H9 (cell line): ENCODE data around the gene GRID1. TPM values are rescaled to one million over a fixed set of nuclear protein-coding genes. Genes with fewer than 3 reads are reported as not detected.

Source experiments
- DNase-seq: peaks from one replicate; pipeline ENCODE4 v3.0.0-alpha.2; 2017
- H2AFZ ChIP-seq: one replicate; pipeline ENCODE4 v1.6.1; 2013; ENCODE audit warnings: mild to moderate bottlenecking, low read length, control low read depth, moderate library complexity
- H2AK5ac ChIP-seq: 2 replicates; pipeline ENCODE4 v1.6.1; 2013; ENCODE audit warnings: low read length, control low read depth, mixed read lengths; ENCODE audit not compliant: insufficient read length
- H2BK120ac ChIP-seq: one replicate; pipeline ENCODE4 v1.6.1; 2013; ENCODE audit warnings: low read depth, mild to moderate bottlenecking, low read length, control low read depth, inconsistent platforms; ENCODE audit not compliant: poor library complexity, severe bottlenecking
- H2BK12ac ChIP-seq: 2 replicates; pipeline ENCODE4 v1.6.1; 2013; ENCODE audit warnings: low read length, control low read depth, mixed read lengths, low read depth; ENCODE audit not compliant: insufficient read length
- H2BK15ac ChIP-seq: 2 replicates; pipeline ENCODE4 v1.6.1; 2013; ENCODE audit warnings: low read depth, low read length, control low read depth
- H2BK20ac ChIP-seq: one replicate; pipeline ENCODE4 v1.6.1; 2013; ENCODE audit warnings: low read depth, mild to moderate bottlenecking, low read length, control low read depth, inconsistent platforms; ENCODE audit not compliant: poor library complexity, severe bottlenecking
- H2BK5ac ChIP-seq: 2 replicates; pipeline ENCODE4 v1.6.1; 2013; ENCODE audit warnings: low read length, control low read depth, mixed read lengths; ENCODE audit not compliant: insufficient read length
- H3K14ac ChIP-seq: 2 replicates; pipeline ENCODE4 v1.6.1; 2013; ENCODE audit warnings: low read length, control low read depth; ENCODE audit not compliant: insufficient read depth
- H3K18ac ChIP-seq: 2 replicates; pipeline ENCODE4 v1.6.1; 2013; ENCODE audit warnings: low read depth, mild to moderate bottlenecking, mixed read lengths, low read length, control low read depth; ENCODE audit not compliant: insufficient read length
- H3K23ac ChIP-seq: 2 replicates; pipeline ENCODE4 v1.6.1; 2013; ENCODE audit warnings: low read length, control low read depth, mixed read lengths, low read depth; ENCODE audit not compliant: insufficient read length
- H3K23me2 ChIP-seq: 2 replicates; pipeline ENCODE4 v1.6.1; 2013; ENCODE audit warnings: low read depth, mild to moderate bottlenecking, mixed read lengths, low read length, control low read depth; ENCODE audit not compliant: insufficient read length, poor library complexity, severe bottlenecking
- H3K27ac ChIP-seq: 2 replicates; pipeline ENCODE4 v1.5.1; 2013; ENCODE audit warnings: low read length, control low read depth, mixed read lengths, low read depth; ENCODE audit not compliant: insufficient read length
- H3K27me3 ChIP-seq: 2 replicates; pipeline ENCODE4 v1.6.1; 2013; ENCODE audit warnings: low read length, control low read depth, inconsistent platforms; ENCODE audit not compliant: insufficient read depth
- H3K4ac ChIP-seq: 2 replicates; pipeline ENCODE4 v1.6.1; 2013; ENCODE audit warnings: low read depth, mild to moderate bottlenecking, control low read depth, inconsistent platforms, low read length, moderate library complexity
- H3K4me1 ChIP-seq: 2 replicates; pipeline ENCODE4 v1.6.1; 2013; ENCODE audit warnings: low read length, control low read depth, inconsistent platforms; ENCODE audit not compliant: insufficient read depth
- H3K4me2 ChIP-seq: 2 replicates; pipeline ENCODE4 v1.6.1; 2013; ENCODE audit warnings: low read length, control low read depth, mixed read lengths; ENCODE audit not compliant: insufficient read length, insufficient read depth
- H3K56ac ChIP-seq: 2 replicates; pipeline ENCODE4 v1.6.1; 2013; ENCODE audit warnings: low read depth, mild to moderate bottlenecking, mixed read lengths, low read length, control low read depth; ENCODE audit not compliant: insufficient read length
- H3K79me1 ChIP-seq: 2 replicates; pipeline ENCODE4 v1.6.1; 2013; ENCODE audit warnings: low read depth, mild to moderate bottlenecking, moderate library complexity, low read length, control low read depth, inconsistent platforms; ENCODE audit not compliant: insufficient read depth, poor library complexity, severe bottlenecking
- H3K79me2 ChIP-seq: 2 replicates; pipeline ENCODE4 v1.6.1; 2013; ENCODE audit warnings: low read length, control low read depth, inconsistent platforms; ENCODE audit not compliant: insufficient read depth
- H3K9ac ChIP-seq: 2 replicates; pipeline ENCODE4 v1.6.1; 2013; ENCODE audit warnings: low read length, control low read depth, mixed read lengths; ENCODE audit not compliant: insufficient read length; ENCODE audit errors: extremely low read depth
- H3K9me3 ChIP-seq: one replicate; pipeline ENCODE4 v1.6.1; 2013; ENCODE audit warnings: low read depth, low read length, inconsistent platforms; ENCODE audit not compliant: control insufficient read depth
- H3T11ph ChIP-seq: one replicate; pipeline ENCODE4 v1.6.1; 2013; ENCODE audit warnings: mild to moderate bottlenecking, low read length, control low read depth, inconsistent platforms
- H4K20me1 ChIP-seq: one replicate; pipeline ENCODE4 v1.6.1; 2013; ENCODE audit not compliant: control insufficient read depth, insufficient read length, insufficient read depth
- H4K5ac ChIP-seq: 2 replicates; pipeline ENCODE4 v1.6.1; 2013; ENCODE audit warnings: low read depth, mild to moderate bottlenecking, mixed read lengths, low read length, control low read depth; ENCODE audit not compliant: insufficient read length
- H4K8ac ChIP-seq: replicated peaks from 2 replicates; pipeline ENCODE4 v1.6.1; 2013; ENCODE audit warnings: low read length, control low read depth, mixed read lengths, low read depth; ENCODE audit not compliant: insufficient read length
- H4K91ac ChIP-seq: 2 replicates; pipeline ENCODE4 v1.6.1; 2013; ENCODE audit warnings: low read depth, mild to moderate bottlenecking, moderate library complexity, mixed read lengths, low read length, control low read depth; ENCODE audit not compliant: insufficient read length
- H3K27ac Mint-ChIP-seq, 3 experiments: 2 replicates in 2 of 3; 3 replicates in 1 of 3; pipeline ENCODE4 v1.8.0; 2020 to 2021; ENCODE audit warnings: mixed read lengths in 3 of 3, mild to moderate bottlenecking in 1 of 3, moderate library complexity in 1 of 3
- H3K27me3 Mint-ChIP-seq: 2 replicates; pipeline ENCODE4 v1.8.0; 2021; ENCODE audit warnings: low read depth, mild to moderate bottlenecking, moderate library complexity, mixed read lengths
- H3K36me3 Mint-ChIP-seq, 3 experiments: 2 replicates in 2 of 3; 3 replicates in 1 of 3; pipeline ENCODE4 v1.8.0; 2020 to 2021; ENCODE audit warnings: low read depth in 3 of 3, mixed read lengths in 3 of 3; ENCODE audit not compliant: insufficient read depth in 1 of 3
- H3K4me1 Mint-ChIP-seq, 2 experiments: 2 replicates each; pipeline ENCODE4 v1.8.0; 2020; ENCODE audit warnings: mixed read lengths in 2 of 2
- H3K4me3 Mint-ChIP-seq, 2 experiments: 2 replicates in 1 of 2; 3 replicates in 1 of 2; pipeline ENCODE4 v1.8.0; 2020 to 2021; ENCODE audit warnings: mild to moderate bottlenecking in 2 of 2, mixed read lengths in 2 of 2, moderate library complexity in 1 of 2
- H3K9me3 Mint-ChIP-seq, 2 experiments: 2 replicates in 1 of 2; 3 replicates in 1 of 2; pipeline ENCODE4 v1.8.0; 2020; ENCODE audit warnings: mild to moderate bottlenecking in 2 of 2, mixed read lengths in 2 of 2, moderate library complexity in 1 of 2
- WGBS: extraction: QIAGEN DNeasy Blood & Tissue Kit; methylation state at CpG from one replicate; pipeline ENCODE4 v1.1.7; 2013; ENCODE audit warnings: missing lambda C conversion rate, low lambda C conversion rate, mixed read lengths; ENCODE audit not compliant: insufficient read length; ENCODE audit errors: extremely low coverage; 5-methylcytosine and 5-hydroxymethylcytosine counted together
- total RNA-seq: library from RNA; stranded (reverse); gene quantifications from 2 replicates; pipeline ENCODE4 v1.2.1, GENCODE V29; 2021
- TF ChIP-seq, protein P1 (sequence below): fragments of 200-600 bp; sonication (generic); conservative IDR thresholded peaks from 3 replicates; pipeline ENCODE4 v1.8.0; 2021; ENCODE audit warnings: antibody characterized with exemption, mild to moderate bottlenecking

Gene GRID1
- total RNA-seq, 1 experiment from 2014 or later, result 0.35 TPM

DNA sequence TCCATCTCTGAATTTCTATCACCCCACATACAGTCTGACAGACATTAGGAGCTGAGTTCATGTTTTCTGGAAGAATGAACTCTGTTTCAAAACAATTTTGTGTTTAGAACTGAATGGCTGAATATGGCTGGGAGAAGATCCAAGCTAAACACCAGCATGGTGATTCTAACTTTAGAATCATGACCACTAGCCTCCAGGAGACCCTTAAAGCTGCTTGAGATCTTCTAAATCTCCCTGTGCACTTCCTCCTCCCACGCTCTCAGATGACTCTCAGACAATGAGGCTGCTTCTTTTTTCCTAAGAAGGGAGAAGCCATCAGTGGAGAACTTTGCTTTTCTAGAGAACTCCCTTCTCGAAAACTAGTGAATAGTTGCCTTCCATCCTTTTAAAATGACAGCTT is 711.2 kb downstream of the GRID1 start:
- no peak overlapping the region for H2BK120ac ChIP-seq
- TF ChIP-seq, protein P1, sequence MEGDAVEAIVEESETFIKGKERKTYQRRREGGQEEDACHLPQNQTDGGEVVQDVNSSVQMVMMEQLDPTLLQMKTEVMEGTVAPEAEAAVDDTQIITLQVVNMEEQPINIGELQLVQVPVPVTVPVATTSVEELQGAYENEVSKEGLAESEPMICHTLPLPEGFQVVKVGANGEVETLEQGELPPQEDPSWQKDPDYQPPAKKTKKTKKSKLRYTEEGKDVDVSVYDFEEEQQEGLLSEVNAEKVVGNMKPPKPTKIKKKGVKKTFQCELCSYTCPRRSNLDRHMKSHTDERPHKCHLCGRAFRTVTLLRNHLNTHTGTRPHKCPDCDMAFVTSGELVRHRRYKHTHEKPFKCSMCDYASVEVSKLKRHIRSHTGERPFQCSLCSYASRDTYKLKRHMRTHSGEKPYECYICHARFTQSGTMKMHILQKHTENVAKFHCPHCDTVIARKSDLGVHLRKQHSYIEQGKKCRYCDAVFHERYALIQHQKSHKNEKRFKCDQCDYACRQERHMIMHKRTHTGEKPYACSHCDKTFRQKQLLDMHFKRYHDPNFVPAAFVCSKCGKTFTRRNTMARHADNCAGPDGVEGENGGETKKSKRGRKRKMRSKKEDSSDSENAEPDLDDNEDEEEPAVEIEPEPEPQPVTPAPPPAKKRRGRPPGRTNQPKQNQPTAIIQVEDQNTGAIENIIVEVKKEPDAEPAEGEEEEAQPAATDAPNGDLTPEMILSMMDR, result no peak
- Mint-ChIP-seq H3K4me3 (no peak overlapping the region), H3K27ac (no peak overlapping the region), H3K4me1 (no peaks in the 10 kb centered on the region), H3K27me3 (peaks cover 4% of the 10 kb centered on the region; the same call in 1 of the 2 replicates), H3K9me3 (no peaks in the 10 kb centered on the region), H3K36me3 (no peaks in the 10 kb centered on the region)
- no peak overlapping the region for H2BK5ac ChIP-seq
- no peaks in the 10 kb centered on the region for H4K20me1 ChIP-seq
- WGBS, result no CpG with 5 or more reads among the region's 2 CpGs
- no peak overlapping the region for H4K8ac ChIP-seq
- no peak overlapping the region for H2AFZ ChIP-seq
- H3K14ac ChIP-seq, result no peak overlapping the region
- no peak overlapping the region for H3K4me2 ChIP-seq
- no peak overlapping the region for H3K56ac ChIP-seq
- H3K79me1 ChIP-seq, result no peaks in the 10 kb centered on the region
- no peak overlapping the region for H2BK15ac ChIP-seq
- no peaks in the 10 kb centered on the region for H3K4me1 ChIP-seq
- no peak overlapping the region for H2AK5ac ChIP-seq
- no peak overlapping the region for H3T11ph ChIP-seq
- no peak overlapping the region for H3K4ac ChIP-seq
- H4K91ac ChIP-seq, result no peak overlapping the region
- H2BK12ac ChIP-seq, result no peak overlapping the region
- no peaks in the 10 kb centered on the region for H3K9me3 ChIP-seq
- no peak overlapping the region for H3K18ac ChIP-seq
- H2BK20ac ChIP-seq, result no peak overlapping the region
- no peaks in the 10 kb centered on the region for H3K23me2 ChIP-seq
- H3K27me3 ChIP-seq, result no peaks in the 10 kb centered on the region
- DNase-seq, result no peak
- no peaks in the 10 kb centered on the region for H3K79me2 ChIP-seq
- H3K23ac ChIP-seq, result no peak overlapping the region
- H3K9ac ChIP-seq, result no peak overlapping the region
- H3K27ac ChIP-seq, result no peak overlapping the region
- no peak overlapping the region for H4K5ac ChIP-seq
